ENCODE measurements around the gene AFF3. TPM values are rescaled to one million over a fixed set of nuclear protein-coding genes. Genes with fewer than 3 reads are reported as not detected.

AFF3 gene
- total RNA-seq, 1 experiment from 2014 or later, result not detected

- H3K4me2 ChIP-seq, result no peak overlapping the region
Measured at GRCh38 chr2:99729104-99730025, 413.0 kb downstream of the AFF3 start.

GRCh38 chr2:99728166-99728565 lies 414.2 kb downstream of the AFF3 start:
- CTCF ChIA-PET, result no interaction called here
- POLR2A ChIA-PET (ENCODE audit: unreplicated experiment), result no interaction called here
- H3K79me2 ChIP-seq (ENCODE audit: low read depth), result no peaks in the 10 kb centered on the region
- H4K20me1 ChIP-seq (ENCODE audit: insufficient read depth), result peaks cover 4% of the 10 kb centered on the region; the same call in 1 of the 2 replicates
- no TSS peak for BruUV-seq (replicated peaks)
- no peak overlapping the region for H3K4me2 ChIP-seq
- no peaks in the 10 kb centered on the region for H3K36me3 ChIP-seq (ENCODE audit: low read depth)
- H3K4me3 ChIP-seq, result no peak overlapping the region
- no peak overlapping the region for H2AFZ ChIP-seq
- H3K9me3 ChIP-seq (ENCODE audit: insufficient read depth, low read depth), result no peaks in the 10 kb centered on the region; the same call in 1 of the 2 replicates
- H3K27ac ChIP-seq, result no peak overlapping the region
- TF ChIP-seq EZH2 (IDR thresholded peaks at IDR 0.05; ENCODE audit: low read depth) (no peak), CTCF (conservative IDR thresholded peaks at IDR 0.05) (no peak)
- no peaks in the 10 kb centered on the region for H3K4me1 ChIP-seq (replicated peaks; ENCODE audit: insufficient read depth)
- H3K27me3 ChIP-seq (ENCODE audit: insufficient read depth, low read depth), result peaks cover 40% of the 10 kb centered on the region
- intact Hi-C loops (cut with micrococcal nuclease; ENCODE audit: unreplicated experiment), result no loop called here
- no peaks in the 10 kb centered on the region for H3K9me2 ChIP-seq (ENCODE audit: insufficient read depth)
- no peaks in the 10 kb centered on the region for H3F3A ChIP-seq (ENCODE audit: insufficient read depth, low read depth)
- DNase-seq, result peak in 1 of 2 experiments; percentile 11

More at GRCh38 chr2:99729104-99730025, 413.0 kb downstream of the AFF3 start:
- peak in 1 of 2 experiments; percentile 20 for DNase-seq
- Histone ChIP-seq H3F3A (ENCODE audit: insufficient read depth, low read depth) (no peaks in the 10 kb centered on the region), H3K4me3 (no peak overlapping the region), H3K9me3 (ENCODE audit: insufficient read depth, low read depth) (no peaks in the 10 kb centered on the region; the same call in 1 of the 2 replicates), H3K4me1 (replicated peaks; ENCODE audit: insufficient read depth) (no peaks in the 10 kb centered on the region), H3K36me3 (ENCODE audit: low read depth) (no peaks in the 10 kb centered on the region), H2AFZ (no peak overlapping the region), H4K20me1 (ENCODE audit: insufficient read depth) (peaks cover 4% of the 10 kb centered on the region; the same call in 1 of the 2 replicates), H3K79me2 (ENCODE audit: low read depth) (no peaks in the 10 kb centered on the region), H3K27me3 (ENCODE audit: insufficient read depth, low read depth) (peaks cover 29% of the 10 kb centered on the region), H3K27ac (no peak overlapping the region), H3K9me2 (ENCODE audit: insufficient read depth) (no peaks in the 10 kb centered on the region)
- CTCF ChIA-PET, result no interaction called here
- TF ChIP-seq CTCF (conservative IDR thresholded peaks at IDR 0.05), result no peak
- no TSS peak for BruUV-seq (replicated peaks)
- intact Hi-C loops (cut with micrococcal nuclease; ENCODE audit: unreplicated experiment), result no loop called here
- POLR2A ChIA-PET (ENCODE audit: unreplicated experiment), result no interaction called here

GRCh38 chr2:99727199-99727598 lies 415.2 kb downstream of the AFF3 start:
- Histone ChIP-seq H3K4me1 (replicated peaks; ENCODE audit: insufficient read depth) (no peaks in the 10 kb centered on the region), H3K27me3 (ENCODE audit: insufficient read depth, low read depth) (peaks cover 46% of the 10 kb centered on the region), H4K20me1 (ENCODE audit: insufficient read depth) (peaks cover 4% of the 10 kb centered on the region; the same call in 1 of the 2 replicates), H3K36me3 (ENCODE audit: low read depth) (no peaks in the 10 kb centered on the region), H3K9me3 (ENCODE audit: insufficient read depth, low read depth) (no peaks in the 10 kb centered on the region; the same call in 1 of the 2 replicates), H3K79me2 (ENCODE audit: low read depth) (no peaks in the 10 kb centered on the region), H3K9me2 (ENCODE audit: insufficient read depth) (no peaks in the 10 kb centered on the region), H3F3A (ENCODE audit: insufficient read depth, low read depth) (no peaks in the 10 kb centered on the region), H3K4me3 (no peak overlapping the region), H3K27ac (no peak overlapping the region), H2AFZ (no peak overlapping the region), H3K4me2 (no peak overlapping the region)
- TF ChIP-seq EZH2 (IDR thresholded peaks at IDR 0.05; ENCODE audit: low read depth) (no peak), CTCF (conservative IDR thresholded peaks at IDR 0.05) (no peak)
- POLR2A ChIA-PET (ENCODE audit: unreplicated experiment), result no interaction called here
- no TSS peak for BruUV-seq (replicated peaks)
- CTCF ChIA-PET, result no interaction called here
- no peak for DNase-seq
- intact Hi-C loops (cut with micrococcal nuclease; ENCODE audit: unreplicated experiment), result no loop called here

Data from PC-9 (cell line).